GM12865 (cell line): ENCODE measurements around the gene BBS4.
A peak's percentile ranks its signal among the peaks of the same experiment; 100 is the strongest.

Experiments
- DNase-seq: peaks from one replicate; pipeline ENCODE4 v3.0.0; 2010; ENCODE audit warnings: low read depth
- H3K4me3 ChIP-seq: 2 replicates; pipeline ENCODE4 v1.5.1; 2011; ENCODE audit warnings: mild to moderate bottlenecking, low read depth, low read length, control low read depth
- CTCF ChIP-seq: IDR thresholded peaks from 2 replicates; pipeline ENCODE4 v1.5.1; 2011; ENCODE audit warnings: low read length, control low read depth, low read depth, inconsistent platforms; ENCODE audit not compliant: insufficient read depth; ENCODE audit errors: missing control alignments

BBS4 gene

GRCh38 chr15:72735111-72735510 lies 49.1 kb downstream of the BBS4 start:
- no peak for DNase-seq
- no peak overlapping the region for H3K4me3 ChIP-seq
- no peak for TF ChIP-seq CTCF

- no peak for TF ChIP-seq CTCF
- no peak overlapping the region for H3K4me3 ChIP-seq
- no peak for DNase-seq
These were observed 51.1 kb downstream of the BBS4 start for GRCh38 chr15:72737061-72737460.

GRCh38 chr15:72737723-72738122 lies 51.7 kb downstream of the BBS4 start:
- no peak overlapping the region for H3K4me3 ChIP-seq
- no peak for DNase-seq
- TF ChIP-seq CTCF = no peak

GRCh38 chr15:72740219-72740618 lies 54.2 kb downstream of the BBS4 start:
- peak; percentile 63 for DNase-seq
- TF ChIP-seq CTCF = no peak
- peak overlapping the region; percentile 32 for H3K4me3 ChIP-seq

- H3K4me3 ChIP-seq = no peak overlapping the region
- TF ChIP-seq CTCF = no peak
- no peak for DNase-seq
These were observed 63.7 kb downstream of the BBS4 start for GRCh38 chr15:72749700-72750099.

- no peak overlapping the region for H3K4me3 ChIP-seq
- TF ChIP-seq CTCF = no peak
- DNase-seq = no peak
These were observed 65.9 kb downstream of the BBS4 start for GRCh38 chr15:72751751-72752455.

GRCh38 chr15:72754096-72754495 lies 68.1 kb downstream of the BBS4 start:
- TF ChIP-seq CTCF = no peak
- no peak overlapping the region for H3K4me3 ChIP-seq
- no peak for DNase-seq
